Ishikawa (cell line): ENCODE results near the gene NDUFB8.

Experiments
- CEBPB ChIP-seq: IDR thresholded peaks from 2 replicates; pipeline ENCODE4 v1.6.1; 2012
- CREB1 ChIP-seq: IDR thresholded peaks from 2 replicates; pipeline ENCODE4 v1.6.1; 2012; ENCODE audit warnings: low read depth
- EGR1 ChIP-seq: IDR thresholded peaks from 2 replicates; pipeline ENCODE4 v1.6.1; 2012
- EP300 ChIP-seq: IDR thresholded peaks from 2 replicates; pipeline ENCODE4 v1.6.1; 2012; ENCODE audit warnings: borderline replicate concordance
- FOXM1 ChIP-seq: IDR thresholded peaks from 2 replicates; pipeline ENCODE4 v1.6.1; 2012; ENCODE audit warnings: low read depth, borderline replicate concordance
- NFIC ChIP-seq: IDR thresholded peaks from 2 replicates; pipeline ENCODE4 v1.6.1; 2012
- RAD21 ChIP-seq: IDR thresholded peaks from 2 replicates; pipeline ENCODE4 v1.6.1; 2012; ENCODE audit warnings: low read depth
- REST ChIP-seq: IDR thresholded peaks from 2 replicates; pipeline ENCODE4 v1.6.1; 2012; ENCODE audit warnings: low read depth, mild to moderate bottlenecking
- TAF1 ChIP-seq: IDR thresholded peaks from 2 replicates; pipeline ENCODE4 v1.6.1; 2012; ENCODE audit warnings: low read depth, mild to moderate bottlenecking
- TCF12 ChIP-seq: IDR thresholded peaks from 2 replicates; pipeline ENCODE4 v1.6.1; 2012; ENCODE audit warnings: low read depth
- YY1 ChIP-seq: IDR thresholded peaks from 2 replicates; pipeline ENCODE4 v1.6.1; 2012; ENCODE audit warnings: low read depth
- TF ChIP-seq, protein P1 (sequence below): IDR thresholded peaks from 2 replicates; pipeline ENCODE4 v1.6.1; 2012

GRCh38 chr10:100531761-100532160 is 2.1 kb upstream of the NDUFB8 start:
- TF ChIP-seq, protein P1, sequence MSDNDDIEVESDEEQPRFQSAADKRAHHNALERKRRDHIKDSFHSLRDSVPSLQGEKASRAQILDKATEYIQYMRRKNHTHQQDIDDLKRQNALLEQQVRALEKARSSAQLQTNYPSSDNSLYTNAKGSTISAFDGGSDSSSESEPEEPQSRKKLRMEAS, result no peak
- no peak for TF ChIP-seq REST
- TF ChIP-seq CREB1, result no peak
- TF ChIP-seq YY1, result no peak
- no peak for TF ChIP-seq NFIC
- no peak for TF ChIP-seq RAD21
- no peak for TF ChIP-seq CEBPB
- TF ChIP-seq EP300, result no peak
- no peak for TF ChIP-seq TAF1
- no peak for TF ChIP-seq TCF12
- TF ChIP-seq EGR1, result no peak
- no peak for TF ChIP-seq FOXM1
